Smooth muscle cell (in vitro differentiated cells): Measurements from ENCODE around the gene UBE2J1. TPM values are rescaled to one million over a fixed set of nuclear protein-coding genes. Genes with fewer than 3 reads are reported as not detected.

Experiments used
- DNase-seq: peaks from one replicate; lab custom pipeline; 2025; ENCODE audit not compliant: unreplicated experiment; lab: John Stamatoyannopoulos, UW
- H2AFZ ChIP-seq: fragments of 200-600 bp; sonication (generic); 2 replicates; pipeline ENCODE4 v1.6.0; 2016; ENCODE audit warnings: antibody characterized with exemption, low read depth, mild to moderate bottlenecking
- H3F3A ChIP-seq: fragments of 200-600 bp; sonication (generic); 2 replicates; pipeline ENCODE4 v1.6.0; 2017; ENCODE audit warnings: antibody characterized with exemption, low read depth
- H3K27ac ChIP-seq: fragments of 200-600 bp; sonication (generic); 2 replicates; pipeline ENCODE4 v1.5.1; 2016; ENCODE audit warnings: low read depth, mild to moderate bottlenecking
- H3K27me3 ChIP-seq: fragments of 200-600 bp; sonication (generic); 2 replicates; pipeline ENCODE4 v1.6.1; 2016; ENCODE audit warnings: low read depth, mild to moderate bottlenecking
- H3K36me3 ChIP-seq: fragments of 200-600 bp; sonication (generic); 2 replicates; pipeline ENCODE4 v1.5.1; 2016; ENCODE audit warnings: low read depth
- H3K4me1 ChIP-seq: fragments of 200-600 bp; sonication (generic); 2 replicates; pipeline ENCODE4 v1.5.1; 2016; ENCODE audit warnings: low read depth
- H3K4me2 ChIP-seq: fragments of 200-600 bp; sonication (generic); 2 replicates; pipeline ENCODE4 v1.6.0; 2016; ENCODE audit warnings: mild to moderate bottlenecking
- H3K4me3 ChIP-seq: fragments of 200-600 bp; sonication (generic); 2 replicates; pipeline ENCODE4 v1.5.1; 2016; ENCODE audit warnings: mild to moderate bottlenecking
- H3K79me2 ChIP-seq: fragments of 200-600 bp; sonication (generic); 2 replicates; pipeline ENCODE4 v1.6.0; 2016; ENCODE audit warnings: low read depth, mild to moderate bottlenecking
- H3K9ac ChIP-seq: fragments of 200-600 bp; sonication (generic); 2 replicates; pipeline ENCODE4 v1.6.0; 2016; ENCODE audit warnings: low read depth
- H3K9me3 ChIP-seq: fragments of 200-600 bp; sonication (generic); replicated peaks from 2 replicates; pipeline ENCODE4 v1.5.1; 2016; ENCODE audit warnings: low read depth
- H4K20me1 ChIP-seq: fragments of 200-600 bp; sonication (generic); 2 replicates; pipeline ENCODE4 v1.6.0; 2016; ENCODE audit warnings: low read depth
- CTCF ChIP-seq: fragments of 200-600 bp; sonication (generic); IDR thresholded peaks from 2 replicates; pipeline ENCODE4 v1.5.1; 2017; ENCODE audit warnings: borderline replicate concordance, mild to moderate bottlenecking, antibody characterized with exemption; ENCODE audit not compliant: insufficient read depth, poor library complexity, severe bottlenecking
- WGBS: methylation state at CpG from one replicate; pipeline ENCODE4 v1.1.7; 2016; ENCODE audit warnings: low lambda C conversion rate; 5-methylcytosine and 5-hydroxymethylcytosine counted together
- polyA plus RNA-seq: library from polyadenylated mRNA; unstranded; fragments of >200 nt; fragmentation: Nextera tagmentation; extraction: Ambion mirVana; gene quantifications from 2 replicates; pipeline ENCODE4 v1.2.1, GENCODE V29; 2016
- total RNA-seq: library from RNA; depleted of rRNA; stranded (reverse); fragments of >200 nt; gene quantifications from 2 replicates; pipeline ENCODE4 v1.2.3, GENCODE V29; 2014

UBE2J1 gene
- total and polyA plus RNA-seq, 2 experiments from 2014 or later, result 65.7 to 130 TPM

- Histone ChIP-seq H3K4me3 (no peak overlapping the region), H3F3A (no peaks in the 10 kb centered on the region), H4K20me1 (no peaks in the 10 kb centered on the region), H3K9me3 (no peaks in the 10 kb centered on the region), H3K4me1 (no peaks in the 10 kb centered on the region), H3K36me3 (no peaks in the 10 kb centered on the region), H3K79me2 (no peaks in the 10 kb centered on the region), H3K9ac (no peak overlapping the region), H3K4me2 (no peak overlapping the region), H3K27me3 (no peaks in the 10 kb centered on the region), H2AFZ (no peak overlapping the region), H3K27ac (no peak overlapping the region)
- 85% methylated on average over 6 of the region's 6 CpGs for WGBS
- no peak for DNase-seq
- no peak for TF ChIP-seq CTCF
Observed at GRCh38 chr6:89375427-89376267, 23.1 kb upstream of the UBE2J1 start.

- no peaks in the 10 kb centered on the region for H3K9me3 ChIP-seq
Observed at GRCh38 chr6:89372506-89372901, 20.0 kb upstream of the UBE2J1 start.

GRCh38 chr6:89371849-89372505, 19.5 kb upstream of the UBE2J1 start:
- peak overlapping the region; percentile 63 for H3K4me2 ChIP-seq
- H3K4me1 ChIP-seq, result no peaks in the 10 kb centered on the region
- TF ChIP-seq CTCF, result peak; percentile 96
- H4K20me1 ChIP-seq, result no peaks in the 10 kb centered on the region
- no peaks in the 10 kb centered on the region for H3K9me3 ChIP-seq
- no peaks in the 10 kb centered on the region for H3K79me2 ChIP-seq
- no peaks in the 10 kb centered on the region for H3K36me3 ChIP-seq
- whole genome bisulfite sequencing, result 31% methylated on average over 8 of the region's 8 CpGs
- H3K9ac ChIP-seq, result no peak overlapping the region
- no peaks in the 10 kb centered on the region for H3K27me3 ChIP-seq
- H3F3A ChIP-seq, result no peaks in the 10 kb centered on the region
- peak; percentile 30 for DNase-seq
- no peak overlapping the region for H3K27ac ChIP-seq
- no peak overlapping the region for H3K4me3 ChIP-seq
- peak overlapping the region; percentile 61 for H2AFZ ChIP-seq

More at GRCh38 chr6:89372506-89372901, 20.0 kb upstream of the UBE2J1 start:
- 38% methylated on average over 3 of the region's 3 CpGs for WGBS
- Histone ChIP-seq H3K79me2 (no peaks in the 10 kb centered on the region), H3K4me1 (no peaks in the 10 kb centered on the region), H3K27ac (no peak overlapping the region), H2AFZ (peak overlapping the region; percentile 61), H3K27me3 (no peaks in the 10 kb centered on the region), H3K9ac (no peak overlapping the region), H3F3A (no peaks in the 10 kb centered on the region), H3K4me3 (no peak overlapping the region), H4K20me1 (no peaks in the 10 kb centered on the region), H3K36me3 (no peaks in the 10 kb centered on the region), H3K4me2 (peak overlapping the region; percentile 63)
- no peak for DNase-seq
- no peak for TF ChIP-seq CTCF
